GM19372 (cell line): ENCODE measurements around the gene SRSF6.
"Not testable (repeated sequence)": the region's sequence is repeated elsewhere in the genome, so short reads cannot be mapped to it uniquely, and the experiment has no call there.

Experiments
- ATAC-seq: cut with Tn5 transposase; IDR thresholded peaks from one replicate; pipeline ENCODE4 v1.9.1; 2021; ENCODE audit warnings: mild to moderate bottlenecking, low read depth, moderate library complexity; ENCODE audit not compliant: unreplicated experiment

The SRSF6 gene

DNA sequence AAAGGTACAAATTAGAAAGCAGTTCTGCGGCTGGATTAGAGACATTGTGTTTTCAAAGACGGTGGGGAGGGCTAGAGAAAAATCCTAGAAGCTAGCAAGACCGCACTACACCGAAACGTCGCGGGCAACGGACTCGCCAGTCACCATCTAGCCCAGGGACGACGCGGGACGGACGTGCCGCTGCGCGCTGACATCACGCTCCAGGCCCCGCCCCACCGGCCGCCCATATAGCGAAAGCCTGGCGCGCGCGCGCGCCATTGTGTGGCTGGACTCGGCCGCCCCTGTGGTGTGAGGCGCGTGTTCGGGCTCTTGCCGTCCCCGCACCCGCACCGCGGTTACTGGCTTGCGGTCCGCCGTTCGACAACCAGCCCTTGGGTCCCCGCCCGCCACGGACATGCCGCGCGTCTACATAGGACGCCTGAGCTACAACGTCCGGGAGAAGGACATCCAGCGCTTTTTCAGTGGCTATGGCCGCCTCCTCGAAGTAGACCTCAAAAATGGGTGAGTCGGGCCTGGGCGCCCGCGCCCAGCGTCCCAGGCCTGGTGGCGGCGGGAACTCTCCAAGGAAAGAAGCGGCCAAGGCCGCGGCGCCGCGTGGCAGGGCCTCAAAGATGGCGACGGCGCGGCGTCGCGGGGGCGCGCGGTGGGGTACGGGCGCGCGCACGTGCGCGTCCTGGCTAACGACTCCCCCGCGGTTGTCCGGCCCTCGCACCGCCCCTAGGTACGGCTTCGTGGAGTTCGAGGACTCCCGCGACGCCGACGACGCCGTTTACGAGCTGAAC lies at the start of gene SRSF6:
TSS of gene SRSF6 (plus strand) at position 257 of the 782 bp plus-strand sequence. CDS start at position 395, 138 bp downstream.
- ATAC-seq: peak; percentile 79

DNA sequence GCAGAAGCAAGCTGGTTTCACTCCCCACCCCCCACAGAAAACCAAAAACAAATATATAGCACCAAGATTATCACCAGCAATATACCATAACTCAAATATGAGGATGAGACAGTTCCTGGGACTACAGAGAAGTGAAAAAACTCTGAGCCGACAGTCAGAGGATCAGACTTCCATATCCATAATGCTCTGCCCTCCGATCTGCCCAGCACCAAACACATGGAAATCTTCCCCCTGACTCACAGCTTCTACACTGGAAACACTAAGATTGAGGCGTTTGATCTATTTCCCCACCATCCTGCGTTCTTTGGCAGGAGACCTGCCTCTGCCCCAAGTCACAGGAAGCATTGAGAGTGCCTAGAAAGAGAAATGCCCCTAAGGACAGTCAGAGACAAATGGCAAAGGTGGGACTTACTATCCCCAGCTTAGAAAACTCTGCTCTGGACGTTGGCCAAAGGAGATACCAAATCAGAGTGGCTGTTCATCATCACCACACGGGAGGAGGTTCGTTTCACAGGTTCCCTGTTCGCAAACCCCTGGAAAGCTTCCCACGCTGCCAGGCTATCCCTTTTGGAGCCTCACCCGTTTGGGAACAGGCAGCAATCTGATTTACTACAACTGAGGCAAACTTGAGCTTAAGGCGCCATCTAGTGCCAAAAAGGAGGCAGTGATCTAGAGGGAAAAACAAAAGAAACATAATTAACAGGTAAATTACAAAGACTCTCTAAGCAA lies 48.7 kb upstream of the SRSF6 start:
- ATAC-seq: no peak

DNA sequence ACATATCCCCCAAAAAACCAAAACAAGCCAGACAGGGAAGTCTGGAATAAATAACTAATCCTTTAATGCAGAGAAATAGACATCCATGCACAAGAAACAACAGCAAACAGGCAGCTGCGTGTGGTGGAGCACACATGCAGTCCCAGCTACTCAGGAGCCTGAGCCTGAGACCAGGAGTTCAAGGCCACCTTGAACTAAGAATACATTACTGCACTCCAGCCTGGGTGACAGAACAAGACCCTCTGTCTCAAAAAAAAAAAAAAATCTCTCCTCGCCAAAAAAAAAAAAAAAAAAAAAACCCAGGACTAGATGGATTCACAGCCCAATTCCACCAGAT lies 48.2 kb upstream of the SRSF6 start:
- ATAC-seq: no peak

DNA sequence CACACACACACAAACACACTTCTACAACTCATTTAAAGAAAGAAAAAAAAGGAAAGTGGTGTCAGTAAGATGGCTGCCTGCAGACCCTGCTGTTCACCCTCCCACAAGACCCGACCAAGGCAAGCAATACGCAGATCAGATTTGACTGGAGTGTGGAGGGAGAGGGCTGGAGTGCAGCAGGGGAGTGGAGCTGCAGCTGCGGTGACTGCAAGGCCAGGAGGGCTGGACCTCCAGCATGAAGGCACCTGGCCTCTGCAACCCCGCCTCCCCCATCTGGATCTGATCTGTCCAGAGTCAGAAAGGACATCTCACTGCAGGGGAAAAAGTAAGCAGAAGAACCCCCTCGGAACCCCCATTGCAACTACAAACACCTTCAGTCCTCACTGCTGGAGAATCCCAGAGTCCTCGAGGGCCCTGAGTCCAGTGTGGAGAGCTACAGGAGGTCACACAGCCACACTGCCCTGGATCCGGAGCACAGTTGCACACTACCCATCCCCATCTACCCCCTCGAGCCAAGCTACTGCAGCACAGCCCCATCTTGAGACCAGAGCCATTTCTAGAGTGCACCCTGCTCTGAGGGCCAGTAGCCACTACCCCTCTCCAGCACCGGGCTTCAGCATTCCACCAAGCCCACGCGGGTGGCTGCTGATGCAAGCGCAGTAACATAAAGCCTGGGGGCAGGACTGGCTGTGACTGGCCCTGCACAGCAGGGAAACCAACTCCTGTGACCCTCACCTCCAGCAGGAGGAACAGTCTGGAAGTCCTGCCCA lies 41.9 kb upstream of the SRSF6 start:
- ATAC-seq: no peak

DNA sequence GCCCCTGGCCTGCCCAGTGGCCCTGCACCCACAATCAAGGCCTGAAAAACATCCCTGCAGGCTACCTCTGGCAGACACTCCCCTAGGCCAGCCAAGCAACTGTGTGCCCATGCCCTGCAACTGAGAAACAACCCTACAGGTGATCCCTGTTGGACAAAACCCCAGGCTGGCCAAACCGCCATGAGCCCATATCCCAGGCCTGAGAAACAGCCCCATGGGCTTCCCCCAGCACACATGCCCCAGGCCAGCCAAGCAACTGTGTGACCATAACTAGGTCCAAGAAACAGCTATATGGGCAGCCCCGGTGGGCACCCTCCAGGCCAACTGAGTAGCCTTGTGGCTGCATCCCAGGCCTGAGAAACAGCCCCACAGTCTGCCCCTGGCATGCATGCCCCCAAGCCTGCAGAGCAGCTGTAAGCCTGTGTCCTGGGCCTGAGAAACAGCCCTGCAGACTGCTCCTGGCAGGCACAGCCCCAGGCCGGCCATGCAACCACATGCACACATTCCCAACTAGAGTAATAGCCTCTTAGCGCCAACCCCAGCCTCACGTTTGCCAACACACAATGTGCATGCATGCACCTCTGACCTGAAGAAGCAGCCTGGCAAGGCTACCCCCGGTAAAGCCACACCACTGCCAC lies 41.0 kb upstream of the SRSF6 start:
- ATAC-seq: no peak

DNA sequence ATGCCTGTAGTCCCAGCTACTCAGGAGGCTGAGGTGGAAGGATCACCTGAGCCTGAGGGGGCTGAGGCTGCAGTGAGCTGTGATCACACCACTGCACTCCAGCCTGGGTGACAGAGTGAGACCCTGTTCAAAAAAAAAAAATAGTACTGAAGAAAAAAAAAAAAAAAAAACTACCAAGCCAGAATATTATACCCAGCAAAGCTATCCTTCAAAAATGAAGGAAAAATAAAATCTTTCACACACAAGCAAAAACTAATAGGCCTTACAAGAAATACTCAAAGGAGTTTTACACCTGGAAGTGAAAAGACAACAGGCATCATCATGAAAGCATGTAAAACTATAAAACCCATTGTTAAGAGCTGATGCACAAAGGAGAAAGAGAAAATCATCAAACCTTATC lies 37.5 kb upstream of the SRSF6 start:
- ATAC-seq: no peak

DNA sequence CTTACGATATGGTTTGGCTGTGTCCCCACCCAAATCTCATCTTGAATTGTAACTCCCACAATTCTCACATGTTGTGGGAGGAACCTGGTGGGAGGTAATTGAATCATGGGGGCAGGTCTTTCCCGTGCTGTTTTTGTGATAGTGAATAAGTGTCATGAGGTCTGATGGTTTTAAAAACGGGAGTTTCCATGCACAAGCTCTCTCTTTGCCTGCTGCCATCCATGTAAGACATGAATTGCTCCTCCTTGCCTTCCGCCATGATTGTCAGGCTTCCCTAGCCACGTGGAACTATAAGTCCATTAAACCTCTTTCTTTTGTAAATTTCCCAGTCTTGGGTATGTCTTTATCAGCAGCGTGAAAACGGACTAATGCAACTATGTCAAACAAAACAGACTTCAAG lies 36.8 kb upstream of the SRSF6 start:
- ATAC-seq: not testable (repeated sequence)

DNA sequence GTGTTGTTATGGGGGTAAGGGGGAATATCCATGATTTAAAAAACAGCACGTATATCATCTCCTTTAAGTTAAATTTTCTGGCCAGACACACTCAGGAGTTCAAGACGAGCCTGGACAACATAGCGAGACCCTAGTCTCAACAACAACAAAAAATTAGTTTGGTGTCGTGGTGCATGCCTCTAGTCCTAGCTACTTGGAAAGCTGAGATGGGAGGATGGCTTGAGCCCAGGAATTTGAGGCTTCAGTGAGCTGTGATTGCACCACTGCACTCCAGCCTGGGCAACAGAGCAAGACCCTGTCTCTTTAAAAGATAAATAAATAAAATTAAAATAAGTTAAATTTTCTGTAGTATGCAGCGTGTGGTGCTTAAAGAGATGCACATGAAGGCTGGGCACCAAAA lies 31.5 kb upstream of the SRSF6 start:
- no peak for ATAC-seq

DNA sequence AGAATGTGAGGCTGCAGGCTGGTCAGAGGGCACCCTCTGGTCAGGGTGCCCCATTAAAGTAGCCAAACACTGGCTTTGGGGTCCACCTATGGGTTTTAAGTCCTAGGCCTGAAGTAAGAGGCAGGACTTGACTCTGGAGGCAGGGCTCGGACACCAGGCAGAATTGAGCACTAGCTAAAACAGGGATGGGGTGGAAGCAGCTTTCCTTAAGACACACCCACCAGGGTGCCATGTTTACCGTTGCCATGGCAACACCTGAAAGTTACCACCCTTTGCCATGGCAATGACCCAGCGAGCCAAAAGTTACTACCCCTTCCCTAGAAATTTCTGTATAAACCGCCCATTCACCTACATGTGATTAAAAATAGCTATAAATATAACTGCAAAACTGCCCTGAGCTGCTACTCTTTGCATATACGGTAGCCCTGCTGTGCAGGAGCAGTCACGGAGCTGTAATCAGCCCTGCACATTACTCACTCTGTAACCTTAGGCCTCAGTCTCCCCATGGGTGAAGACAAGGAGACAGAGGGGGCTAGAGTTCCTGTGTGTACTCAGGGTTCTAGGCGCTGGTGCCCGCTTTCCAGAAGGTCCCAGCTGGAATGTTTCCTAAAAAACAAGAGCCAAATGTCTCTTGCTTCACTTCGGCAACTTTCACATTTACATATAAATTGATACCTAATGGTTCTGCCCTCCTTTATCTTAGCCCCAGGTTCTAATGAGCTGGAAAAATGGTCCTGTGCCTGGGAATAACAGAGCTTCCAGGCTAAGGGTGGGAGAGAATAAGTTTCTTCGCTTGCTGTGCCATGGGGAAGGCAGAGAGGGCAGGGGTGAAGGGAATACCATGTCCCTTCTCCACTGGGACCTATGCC lies 27.2 kb upstream of the SRSF6 start:
- ATAC-seq: no peak

DNA sequence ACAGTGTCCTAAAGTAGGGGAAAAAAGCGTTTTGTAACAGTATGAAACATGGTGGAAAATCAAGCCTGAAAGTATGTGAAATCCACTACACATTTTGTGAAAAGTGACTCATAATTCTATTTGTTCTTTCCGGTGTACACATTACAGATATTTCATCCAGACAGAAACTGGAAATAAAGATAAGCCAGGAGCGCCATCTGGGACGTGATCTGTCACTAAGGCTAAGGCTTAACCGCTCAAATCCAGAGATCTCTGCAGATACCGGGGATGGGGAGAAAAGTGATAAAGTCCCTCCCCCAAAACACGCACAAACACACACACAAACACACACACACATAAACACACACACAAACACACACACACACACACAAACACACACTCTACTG lies 26.6 kb upstream of the SRSF6 start:
- ATAC-seq: no peak

DNA sequence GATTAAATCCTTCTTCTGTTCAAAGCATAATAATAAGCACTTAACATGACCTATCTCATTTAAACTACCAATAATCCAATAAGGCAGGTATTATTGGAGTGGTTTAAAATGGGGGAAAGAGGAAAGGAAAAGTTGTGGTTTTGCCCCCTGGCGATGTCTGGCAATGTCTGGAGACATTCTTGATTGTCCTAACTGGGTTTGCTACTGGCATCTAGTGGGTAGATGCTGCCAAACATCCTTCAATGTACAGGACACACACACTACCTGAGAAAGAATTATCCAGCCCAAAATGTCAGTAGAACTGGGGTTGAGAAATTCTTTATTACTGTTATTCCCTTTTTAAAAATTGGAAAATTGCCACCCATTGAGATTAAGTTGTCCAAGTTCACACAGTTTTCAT lies 25.2 kb upstream of the SRSF6 start:
- ATAC-seq: no peak

DNA sequence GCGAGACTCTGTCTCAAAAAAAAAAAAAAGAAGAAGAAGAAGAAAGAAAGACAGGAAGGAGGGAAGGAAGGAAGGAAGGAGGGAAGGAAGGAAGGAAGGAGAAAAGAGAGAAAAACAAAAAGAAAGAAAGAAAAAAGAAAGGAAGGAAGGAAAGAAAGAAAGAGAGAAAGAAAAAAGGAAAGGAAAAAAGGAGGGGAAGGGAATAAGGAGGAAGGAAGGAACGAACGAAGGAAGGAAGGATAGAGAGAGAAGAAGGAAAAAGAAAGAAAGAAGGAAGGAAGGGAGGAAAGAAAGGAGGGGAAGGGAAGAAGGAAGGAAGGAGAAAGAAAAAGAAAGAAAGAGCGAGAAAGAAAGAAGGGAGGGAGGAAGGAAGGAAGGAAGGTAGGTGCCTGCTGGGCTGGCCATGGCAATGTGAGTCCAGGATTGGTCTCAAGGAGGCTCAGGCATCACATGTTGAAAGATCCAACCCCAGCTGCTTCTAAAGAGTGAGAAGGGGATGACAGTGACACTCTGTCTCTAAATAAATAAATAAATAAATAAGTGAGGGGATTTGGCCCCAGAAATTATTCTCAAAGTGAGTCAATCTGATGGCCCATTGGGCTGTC lies 24.3 kb upstream of the SRSF6 start:
- ATAC-seq: no peak

DNA sequence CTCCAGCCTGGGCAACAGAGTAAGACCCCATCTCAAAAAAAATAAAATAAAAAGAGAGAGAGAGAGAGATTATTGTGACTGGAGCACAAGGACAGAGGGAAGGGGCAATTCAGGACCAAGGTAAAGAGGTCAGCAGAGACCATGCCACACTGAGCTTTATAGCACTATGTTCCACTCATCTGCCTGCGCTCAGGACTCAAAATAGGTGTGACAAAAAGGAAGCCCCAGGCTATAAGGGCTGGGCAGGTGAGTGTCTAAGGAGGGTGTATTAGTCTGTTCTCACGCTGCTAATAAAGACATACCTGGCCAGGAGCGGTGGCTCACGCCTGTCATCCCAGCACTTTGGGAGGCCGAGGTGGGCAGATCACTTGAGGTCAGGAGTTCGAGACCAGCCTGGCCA lies 23.1 kb upstream of the SRSF6 start:
- ATAC-seq: no peak

DNA sequence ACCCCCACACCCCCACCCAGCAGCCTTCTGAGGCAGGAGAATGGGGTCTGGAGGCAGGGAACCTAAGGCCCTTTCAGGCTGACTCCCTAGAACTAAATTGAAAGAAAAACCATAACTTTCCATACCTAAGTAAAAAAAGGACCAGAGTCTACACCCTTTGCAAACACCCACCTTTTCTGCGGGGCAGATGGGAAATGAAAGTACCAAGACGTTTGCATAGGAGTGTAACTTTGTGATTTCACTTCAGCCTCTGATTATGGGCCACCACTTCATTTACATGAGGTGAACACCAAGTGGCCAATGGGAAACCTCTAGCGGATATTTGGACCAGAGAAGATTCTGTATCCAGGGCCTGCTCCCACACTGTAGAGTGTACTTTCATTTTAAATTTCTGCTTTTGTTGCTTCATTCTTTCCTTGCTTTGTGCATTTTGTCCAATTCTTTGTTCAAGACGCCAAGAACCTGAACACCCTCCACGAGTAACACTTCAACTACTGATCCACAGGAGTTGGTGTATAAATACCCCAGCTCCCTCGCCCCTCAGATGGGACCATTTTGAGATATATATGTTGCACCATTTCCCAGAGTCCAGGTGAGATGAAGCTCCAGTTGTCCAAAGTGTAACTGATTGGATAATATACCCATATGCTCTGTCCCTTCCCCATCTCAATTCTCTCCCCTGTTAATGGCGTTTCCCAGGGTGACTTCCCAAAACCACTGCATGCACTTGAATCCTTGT lies 18.9 kb upstream of the SRSF6 start:
- ATAC-seq: peak; percentile 92

DNA sequence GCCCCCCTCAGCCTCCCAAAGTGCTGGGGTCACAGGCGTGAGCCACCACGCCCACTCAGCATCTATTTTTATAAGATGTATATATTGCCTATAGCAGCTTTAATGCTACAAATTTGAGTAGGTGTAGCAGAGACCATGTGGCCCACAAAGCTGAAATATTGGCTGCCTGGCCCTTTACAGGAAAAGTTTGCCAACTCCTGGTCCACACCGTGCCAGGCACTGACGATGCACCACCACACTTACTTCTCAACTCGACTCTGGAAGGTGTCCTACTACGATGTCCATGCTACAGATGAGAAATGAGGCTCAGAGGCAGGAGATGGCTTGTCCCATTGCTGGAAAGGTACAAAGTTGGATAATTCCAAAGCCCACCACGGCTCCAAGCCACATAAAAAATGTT lies 17.2 kb upstream of the SRSF6 start:
- ATAC-seq: no peak

DNA sequence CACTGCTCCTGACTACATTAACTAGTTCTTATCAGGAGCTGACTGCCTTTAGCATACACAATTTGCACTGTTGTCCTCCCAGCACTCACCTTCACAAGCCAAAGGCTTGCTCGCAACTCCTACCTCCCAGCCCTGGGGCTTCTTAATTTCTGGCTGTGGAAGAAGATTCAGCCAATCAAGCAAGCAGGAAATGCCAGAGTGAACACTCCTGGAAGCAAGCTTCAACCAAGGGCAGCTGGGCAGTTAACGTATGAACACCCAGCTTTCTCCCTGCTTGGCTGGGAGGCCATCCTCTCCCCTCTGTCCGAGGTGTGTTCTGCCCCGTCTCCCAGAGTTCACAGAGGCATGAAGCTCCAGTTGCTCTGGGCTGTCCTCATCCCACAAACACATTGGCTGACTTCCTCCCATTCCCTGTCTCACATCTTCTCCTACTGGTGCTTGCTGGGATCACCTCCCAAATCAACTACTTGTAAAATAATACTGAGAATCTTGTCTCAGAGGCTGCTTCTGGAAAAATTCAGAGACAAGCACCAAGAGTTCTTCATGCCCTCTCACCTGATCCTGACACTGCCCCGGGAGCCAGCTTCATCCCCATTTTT lies 15.3 kb upstream of the SRSF6 start:
- ATAC-seq: no peak

DNA sequence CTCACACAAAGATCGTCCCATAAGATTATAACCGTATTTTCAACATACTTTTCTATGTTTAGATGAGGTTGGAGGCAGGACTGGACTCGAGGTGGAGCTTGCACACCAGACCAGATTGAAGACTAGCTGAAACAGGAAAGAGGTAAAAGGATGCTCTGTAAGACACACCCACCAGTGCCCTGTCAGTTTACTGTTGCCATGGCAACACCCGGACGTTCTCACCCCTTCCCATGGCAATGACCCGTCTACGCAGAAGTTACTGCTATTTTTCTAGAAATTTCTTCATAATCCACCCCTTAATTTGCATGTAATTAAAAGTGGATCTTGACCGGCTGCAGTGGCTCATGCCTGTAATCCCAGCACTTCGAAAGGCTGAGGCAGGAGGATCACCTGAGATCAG lies 13.6 kb upstream of the SRSF6 start:
- ATAC-seq: no peak

DNA sequence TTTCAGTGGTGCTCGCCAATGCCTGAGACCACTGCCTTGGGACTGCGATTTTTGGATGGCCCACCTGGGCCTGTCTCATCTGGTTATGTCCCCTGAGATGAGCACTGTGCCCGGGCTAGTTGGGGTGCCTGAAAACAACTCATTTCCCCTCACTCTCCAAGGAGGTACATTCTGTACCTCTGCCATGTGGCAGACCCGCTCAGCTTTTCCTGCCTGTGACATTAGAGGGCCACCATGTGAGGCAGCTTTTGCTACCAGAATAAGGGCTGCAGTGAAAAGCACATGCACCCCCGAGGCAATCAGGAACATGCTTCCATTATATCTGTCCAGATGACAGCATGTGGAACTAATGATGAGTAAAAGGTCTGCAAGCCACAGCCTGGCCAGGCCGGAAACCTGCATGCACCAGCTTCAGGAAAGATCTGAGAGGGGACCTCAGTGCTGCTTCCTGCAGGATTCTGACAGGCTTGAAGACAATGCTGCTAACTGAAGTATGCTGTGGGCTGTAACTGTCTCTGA lies 11.3 kb upstream of the SRSF6 start:
- ATAC-seq: no peak

DNA sequence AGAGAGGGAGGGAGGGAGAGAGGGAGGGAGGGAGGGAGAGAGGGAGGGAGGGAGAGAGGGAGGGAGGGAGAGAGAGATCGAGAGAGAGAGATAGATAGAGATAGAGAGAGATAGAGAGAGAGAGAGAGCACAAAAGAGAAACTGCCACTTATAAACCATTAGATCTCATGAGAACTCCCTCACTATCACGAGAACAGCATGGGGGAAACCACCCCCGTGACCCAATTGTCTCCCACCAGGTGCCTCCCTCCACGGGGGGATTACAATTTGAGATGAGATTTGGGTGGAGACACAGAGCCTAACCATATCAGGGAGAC lies 9.3 kb upstream of the SRSF6 start:
- ATAC-seq: not testable (repeated sequence)
